ENCODE results near the gene WDR81.
"Not testable (repeated sequence)": the region's sequence is repeated elsewhere in the genome, so short reads cannot be mapped to it uniquely, and the experiment has no call there.

Gene WDR81

DNA sequence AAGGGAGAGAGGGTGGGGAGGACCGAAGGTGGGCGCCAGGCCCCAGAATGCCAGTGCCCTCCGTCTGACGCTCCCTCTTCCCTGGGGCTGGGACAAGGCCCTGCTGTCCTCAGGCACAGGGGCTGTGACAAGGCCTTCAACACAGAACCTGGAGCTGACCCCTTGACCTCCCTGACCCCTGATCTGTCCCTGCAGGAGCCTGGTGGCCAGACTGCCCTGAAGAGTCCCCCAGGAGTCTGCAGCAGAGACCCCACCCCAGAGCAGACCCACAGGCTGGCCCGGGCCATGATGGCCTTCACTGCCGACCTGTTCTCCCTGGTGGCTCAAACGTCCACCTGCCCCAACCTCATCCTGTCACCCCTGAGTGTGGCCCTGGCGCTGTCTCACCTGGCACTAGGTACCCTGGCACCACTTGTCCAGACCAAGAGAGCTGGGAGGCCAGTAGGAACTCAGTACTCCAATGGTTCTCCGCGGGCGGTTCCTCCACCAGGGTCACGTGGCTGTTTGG, 21.1 kb downstream of the WDR81 start:
- DNase-seq (ENCODE audit: low read depth) = no peak
- no peak overlapping the region for H3K4me3 ChIP-seq (ENCODE audit: low read depth, low read length)

GRCh38 chr17:1746975-1747543, 22.6 kb downstream of the WDR81 start:
- DNase-seq (ENCODE audit: low read depth) = no peak
- H3K4me3 ChIP-seq (ENCODE audit: low read depth, low read length) = no peak overlapping the region

GRCh38 chr17:1750628-1751027, 26.1 kb downstream of the WDR81 start:
- no peak for DNase-seq (ENCODE audit: low read depth)
- no peak overlapping the region for H3K4me3 ChIP-seq (ENCODE audit: low read depth, low read length)

GRCh38 chr17:1752425-1753262, 28.1 kb downstream of the WDR81 start:
- DNase-seq (ENCODE audit: low read depth) = no peak

DNA sequence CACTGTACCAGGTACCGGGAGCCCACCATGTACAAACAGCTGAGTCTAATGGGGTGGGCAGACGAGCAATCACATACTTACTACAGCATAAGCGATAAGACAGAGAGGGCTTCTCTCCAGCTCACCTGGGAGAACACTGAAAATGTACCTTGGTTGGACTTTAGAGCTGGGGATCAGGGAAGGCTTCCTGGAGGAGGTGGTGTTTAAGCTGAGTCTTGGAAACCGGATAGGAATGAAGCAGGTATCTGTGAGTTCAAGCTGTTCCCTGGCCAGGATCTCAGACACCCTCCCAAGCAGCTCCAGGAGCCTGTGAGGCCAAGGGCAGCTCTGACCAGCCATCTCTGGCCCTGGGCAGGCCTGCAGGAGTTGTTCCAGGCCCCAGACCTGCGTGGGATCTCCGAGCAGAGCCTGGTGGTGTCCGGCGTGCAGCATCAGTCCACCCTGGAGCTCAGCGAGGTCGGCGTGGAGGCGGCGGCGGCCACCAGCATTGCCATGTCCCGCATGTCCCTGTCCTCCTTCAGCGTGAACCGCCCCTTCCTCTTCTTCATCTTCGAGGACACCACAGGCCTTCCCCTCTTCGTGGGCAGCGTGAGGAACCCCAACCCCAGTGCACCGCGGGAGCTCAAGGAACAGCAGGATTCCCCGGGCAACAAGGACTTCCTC, 29.4 kb downstream of the WDR81 start:
- no peak overlapping the region for H3K4me3 ChIP-seq (ENCODE audit: low read depth, low read length)
- no peak for DNase-seq (ENCODE audit: low read depth)

More at GRCh38 chr17:1752425-1753262, 28.1 kb downstream of the WDR81 start:
- H3K4me3 ChIP-seq (ENCODE audit: low read depth, low read length) = no peak overlapping the region

- no peak for DNase-seq (ENCODE audit: low read depth)
Measured at GRCh38 chr17:1754430-1755112, 30.1 kb downstream of the WDR81 start.

GRCh38 chr17:1755252-1755826, 30.8 kb downstream of the WDR81 start:
- no peak overlapping the region for H3K4me3 ChIP-seq (ENCODE audit: low read depth, low read length)
- DNase-seq (ENCODE audit: low read depth) = no peak

More at GRCh38 chr17:1754430-1755112, 30.1 kb downstream of the WDR81 start:
- no peak overlapping the region for H3K4me3 ChIP-seq (ENCODE audit: low read depth, low read length)

- H3K4me3 ChIP-seq (ENCODE audit: low read depth, low read length) = no peak overlapping the region
- DNase-seq (ENCODE audit: low read depth) = no peak
Measured at GRCh38 chr17:1755827-1756262, 31.3 kb downstream of the WDR81 start.

DNA sequence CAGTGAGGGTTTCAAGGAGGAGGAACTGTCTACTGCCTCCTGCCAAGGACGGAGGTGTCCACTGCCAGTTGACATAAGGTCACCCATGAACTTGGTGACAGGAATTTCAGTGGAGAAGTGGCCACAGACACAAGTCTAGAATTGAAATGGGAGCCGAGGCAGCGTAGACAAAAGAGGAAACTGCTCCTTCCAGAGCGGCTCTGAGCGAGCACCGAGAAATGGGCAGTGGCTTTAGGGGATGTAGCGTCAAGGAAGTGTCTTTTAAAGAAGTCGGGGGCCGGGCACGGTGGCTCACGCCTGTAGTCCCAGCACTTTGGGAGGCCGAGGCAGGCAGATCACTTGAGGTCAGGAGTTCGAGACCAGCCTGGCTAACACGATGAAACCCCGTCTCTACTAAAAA, 34.3 kb downstream of the WDR81 start:
- DNase-seq (ENCODE audit: low read depth) = no peak
- H3K4me3 ChIP-seq (ENCODE audit: low read depth, low read length) = no peak overlapping the region

- no peak for DNase-seq (ENCODE audit: low read depth)
- H3K4me3 ChIP-seq (ENCODE audit: low read depth, low read length) = no peak overlapping the region
Measured at GRCh38 chr17:1759529-1759928, 35.0 kb downstream of the WDR81 start.

DNA sequence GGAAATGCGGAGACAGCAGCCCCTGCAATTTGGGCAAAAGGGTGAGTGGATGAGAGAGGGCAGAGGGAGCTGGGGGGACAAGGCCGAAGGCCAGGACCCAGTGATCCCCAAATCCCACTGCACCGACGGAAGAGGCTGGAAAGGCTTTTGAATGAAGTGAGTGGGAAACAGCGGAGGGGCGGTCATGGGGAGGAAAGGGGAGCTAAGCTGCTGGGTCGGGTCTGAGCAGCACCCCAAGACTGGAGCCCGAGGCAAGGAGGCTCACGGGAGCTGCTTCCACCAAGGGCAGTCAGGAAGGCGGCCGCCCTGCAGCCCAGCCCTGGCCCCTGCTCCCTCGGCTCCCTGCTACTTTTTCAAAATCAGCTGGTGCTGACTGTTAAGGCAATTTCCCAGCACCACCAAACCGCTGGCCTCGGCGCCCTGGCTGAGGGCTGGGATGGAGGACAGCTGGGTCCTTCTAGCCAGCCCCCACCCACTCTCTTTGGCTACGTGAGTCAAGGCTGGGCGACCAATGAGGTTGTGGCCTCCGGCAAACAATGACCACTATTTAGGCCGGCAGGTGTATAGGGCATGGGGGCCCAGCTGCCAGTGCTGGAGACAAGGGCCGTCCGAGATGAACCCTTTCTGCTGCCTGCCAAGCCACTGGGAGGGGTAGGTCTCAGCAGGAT, 37.9 kb downstream of the WDR81 start:
- DNase-seq (ENCODE audit: low read depth) = peak; percentile 57
- H3K4me3 ChIP-seq (ENCODE audit: low read depth, low read length) = peak overlapping the region; percentile 71

DNA sequence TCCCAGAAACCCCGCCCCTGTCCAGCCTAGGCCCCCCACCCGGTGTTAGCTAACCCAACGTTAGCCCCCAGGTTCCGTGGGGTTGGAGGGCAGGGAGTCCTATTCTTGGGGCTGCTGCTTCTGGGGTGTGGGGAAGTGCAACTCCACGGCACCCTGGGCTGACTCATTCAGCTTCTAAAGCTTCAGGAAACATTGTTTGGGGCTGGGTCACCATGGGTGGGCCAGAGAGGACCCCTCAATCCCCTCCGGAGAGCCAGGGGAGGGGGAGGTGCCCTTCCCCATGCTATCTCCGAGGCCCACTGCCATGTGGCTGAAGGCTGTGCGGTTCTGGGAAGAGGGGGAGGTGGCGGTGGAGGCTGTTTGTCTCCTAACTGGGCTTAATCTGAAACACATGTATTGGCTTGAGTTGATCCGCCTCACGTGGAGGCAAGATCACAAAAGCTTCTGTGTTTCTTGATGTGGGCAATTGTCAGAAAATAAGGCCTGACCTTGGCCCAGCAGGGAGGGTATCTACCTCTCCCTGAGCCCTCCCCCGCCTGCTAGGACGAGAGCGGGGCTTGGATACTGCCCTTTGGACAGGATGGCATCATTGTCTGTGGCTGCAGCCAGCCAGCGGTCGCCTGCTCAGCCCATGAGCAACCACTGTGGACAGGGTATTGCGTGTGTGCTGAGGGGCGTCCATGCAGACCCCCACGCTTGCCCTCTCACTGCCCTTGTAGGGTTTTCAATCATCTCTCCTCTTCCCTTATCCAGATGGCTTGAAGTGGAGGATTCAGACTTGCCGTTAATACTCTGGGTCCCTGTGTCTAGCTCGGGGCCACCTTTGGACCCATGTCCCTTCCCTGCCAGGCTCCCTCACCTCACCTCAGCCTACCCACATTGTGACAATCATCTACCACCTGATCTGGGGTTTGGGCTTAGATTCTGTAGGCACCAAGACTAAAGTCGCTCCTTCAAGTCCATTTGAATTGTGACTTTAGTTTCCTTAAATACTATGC, 38.7 kb downstream of the WDR81 start:
- DNase-seq (ENCODE audit: low read depth) = peak; percentile 52
- peak overlapping the region; percentile 71 for H3K4me3 ChIP-seq (ENCODE audit: low read depth, low read length)

- H3K4me3 ChIP-seq (ENCODE audit: low read depth, low read length) = peak overlapping the region; percentile 71
- DNase-seq (ENCODE audit: low read depth) = peak; percentile 84
Measured at GRCh38 chr17:1764284-1764683, 39.8 kb downstream of the WDR81 start.

DNA sequence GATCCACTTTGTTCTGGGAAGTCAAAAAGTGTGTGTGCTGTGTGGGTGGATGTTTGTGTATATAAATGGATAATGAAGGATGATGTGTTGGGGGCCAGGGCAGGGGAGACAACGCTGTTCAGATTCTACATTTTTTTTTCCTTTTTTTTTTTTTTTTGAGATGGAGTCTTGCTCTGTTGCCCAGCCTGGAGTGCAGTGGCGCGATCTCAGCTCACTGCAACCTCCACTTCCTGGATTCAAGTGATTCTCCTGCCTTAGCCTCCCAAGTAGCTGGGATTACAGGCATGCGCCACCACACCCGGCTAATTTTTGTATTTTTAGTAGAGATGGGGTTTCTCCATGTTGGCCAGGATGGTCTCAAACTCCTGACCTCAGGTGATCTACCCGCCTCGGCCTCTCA, 40.2 kb downstream of the WDR81 start:
- not testable (repeated sequence) for DNase-seq (ENCODE audit: low read depth)
- peak overlapping the region; percentile 6 for H3K4me3 ChIP-seq (ENCODE audit: low read depth, low read length)

- DNase-seq (ENCODE audit: low read depth) = no peak
- no peak overlapping the region for H3K4me3 ChIP-seq (ENCODE audit: low read depth, low read length)
Measured at GRCh38 chr17:1765576-1765975, 41.1 kb downstream of the WDR81 start.

DNA sequence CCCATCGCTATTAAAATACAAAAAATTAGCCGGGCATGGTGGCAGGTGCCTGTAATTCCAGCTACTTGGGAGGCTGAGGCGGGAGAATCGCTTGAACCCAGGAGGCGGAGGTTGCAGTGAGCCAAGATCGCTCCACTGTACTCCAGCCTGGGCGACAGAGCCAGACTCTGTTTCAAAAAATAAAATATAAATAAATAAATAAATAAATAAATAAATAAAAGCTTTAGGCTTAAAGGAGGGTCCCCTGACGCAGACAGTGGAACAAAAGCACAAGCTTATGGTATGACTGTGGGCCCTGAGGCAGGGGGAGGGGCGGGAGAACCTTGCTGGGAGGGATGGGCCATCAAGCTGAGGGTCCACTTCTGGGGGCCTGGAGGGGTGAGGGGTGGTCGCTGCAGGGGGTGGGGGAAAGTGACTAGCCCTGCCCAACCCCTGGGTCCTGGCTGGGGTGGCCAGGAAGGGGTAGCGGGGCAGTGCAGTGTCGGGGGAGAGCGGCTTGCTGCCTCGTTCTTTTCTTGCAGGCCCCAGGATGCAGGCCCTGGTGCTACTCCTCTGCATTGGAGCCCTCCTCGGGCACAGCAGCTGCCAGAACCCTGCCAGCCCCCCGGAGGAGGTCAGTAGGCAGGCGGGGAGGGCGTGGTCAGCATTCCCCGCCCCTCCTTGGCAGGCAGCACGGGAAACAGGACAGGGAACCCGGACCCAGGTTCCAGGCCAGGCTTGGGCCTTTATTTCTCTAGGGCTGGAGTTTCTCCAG, 42.1 kb downstream of the WDR81 start:
- no peak overlapping the region for H3K4me3 ChIP-seq (ENCODE audit: low read depth, low read length)
- no peak for DNase-seq (ENCODE audit: low read depth)

DNA sequence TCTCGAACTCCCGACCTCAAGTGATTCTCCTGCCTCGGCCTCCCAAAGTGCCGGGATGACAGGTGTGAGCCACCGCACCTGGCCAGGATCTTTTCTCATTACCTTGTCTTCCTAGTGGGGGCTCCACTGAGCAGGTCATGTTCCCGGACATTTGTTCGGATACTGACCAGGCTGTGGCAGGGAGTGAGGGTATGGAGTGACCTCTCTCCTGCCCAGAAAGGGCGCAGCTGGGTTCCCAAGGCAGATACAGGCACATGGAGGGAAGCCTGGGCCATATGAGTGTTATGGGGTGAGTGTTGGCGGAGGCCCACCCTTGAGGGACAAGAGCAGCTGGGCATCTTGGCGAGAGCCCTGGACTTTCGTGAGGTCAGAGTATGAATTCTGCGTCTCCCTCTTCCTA, 42.9 kb downstream of the WDR81 start:
- DNase-seq (ENCODE audit: low read depth) = no peak
- no peak overlapping the region for H3K4me3 ChIP-seq (ENCODE audit: low read depth, low read length)

All from skeletal muscle cell (primary cell).